Fibroblast of the conjunctiva (primary cell): ENCODE results near the gene MMAB.

ENCODE experiments used
- DNase-seq: peaks from one replicate; pipeline ENCODE4 v3.0.0-alpha.2; 2010; ENCODE audit warnings: low read depth

Gene MMAB

DNA sequence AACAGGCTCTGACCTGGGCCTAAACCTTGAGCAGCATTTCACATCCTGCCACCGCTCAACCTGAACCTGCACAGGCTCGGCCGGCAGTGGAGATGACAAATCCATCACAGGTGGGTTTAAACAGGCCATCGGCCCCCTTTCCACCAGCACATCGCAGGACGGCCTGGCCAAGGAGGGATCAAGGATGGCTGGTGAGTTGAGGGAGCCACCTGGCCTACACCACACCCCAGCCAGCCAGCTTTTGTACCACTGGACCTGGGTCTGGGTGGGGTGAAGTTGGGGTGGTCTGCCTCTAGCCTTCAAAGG lies 14.2 kb downstream of the MMAB start:
- DNase-seq = no peak

DNA sequence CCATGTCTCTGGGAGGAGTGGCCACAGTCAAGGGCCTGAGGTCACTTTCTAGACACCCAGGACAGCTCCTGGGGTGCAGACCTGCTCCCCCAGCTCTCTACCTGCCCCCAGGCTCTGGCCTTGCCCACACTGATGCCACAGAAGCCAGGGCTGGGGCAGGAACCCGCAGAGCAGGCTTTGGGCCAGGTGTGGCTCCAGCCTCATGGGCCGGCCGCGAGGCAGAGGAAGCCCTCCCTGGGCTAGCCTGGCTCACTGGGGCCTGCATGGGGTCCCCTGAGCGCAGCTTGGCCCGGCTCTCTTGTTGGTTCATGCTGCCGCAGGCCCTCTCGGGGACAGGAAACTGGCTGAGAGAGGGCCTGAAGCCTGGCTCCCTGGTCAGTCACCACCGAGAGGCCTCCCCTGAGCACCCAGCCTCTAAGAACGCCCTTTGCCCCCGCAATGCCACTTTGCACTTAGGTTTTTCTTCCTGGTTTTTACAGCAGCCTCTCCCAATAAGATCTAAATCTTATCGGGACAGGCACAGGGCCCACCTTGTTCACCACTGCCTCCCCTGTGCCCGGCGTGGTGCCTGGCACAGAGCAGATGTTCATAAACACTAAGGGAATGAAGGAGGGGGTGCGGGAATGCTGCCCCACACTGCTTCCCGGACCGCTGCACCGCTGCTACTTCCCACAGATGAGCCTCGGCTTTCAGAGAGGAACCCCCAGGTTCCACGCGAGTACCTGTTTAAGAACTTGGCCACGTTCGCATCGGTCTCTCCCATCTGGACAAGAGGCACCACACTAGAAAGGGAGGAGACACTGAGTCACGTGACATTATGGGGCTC lies 14.7 kb downstream of the MMAB start:
- DNase-seq = no peak

DNA sequence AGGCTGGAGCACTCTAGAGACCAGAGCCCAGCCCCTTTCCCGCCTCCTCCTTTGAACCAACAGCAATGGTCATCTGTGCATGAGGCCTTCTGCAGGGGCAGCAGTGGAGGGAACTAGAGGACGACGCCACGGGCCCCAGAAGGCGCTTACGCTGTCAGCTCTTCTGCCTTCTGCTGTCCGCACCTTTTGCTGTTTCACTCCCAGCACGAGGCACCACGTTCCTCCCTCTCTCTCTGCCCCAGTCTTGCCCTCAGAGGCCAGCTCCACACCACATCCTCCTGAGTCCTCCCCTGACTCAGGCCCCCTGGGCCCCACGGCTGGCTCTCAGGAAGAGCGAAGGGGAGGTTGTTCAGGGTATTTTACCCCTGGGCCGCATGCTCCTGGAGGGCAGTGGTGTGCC lies 15.5 kb downstream of the MMAB start:
- no peak for DNase-seq

DNA sequence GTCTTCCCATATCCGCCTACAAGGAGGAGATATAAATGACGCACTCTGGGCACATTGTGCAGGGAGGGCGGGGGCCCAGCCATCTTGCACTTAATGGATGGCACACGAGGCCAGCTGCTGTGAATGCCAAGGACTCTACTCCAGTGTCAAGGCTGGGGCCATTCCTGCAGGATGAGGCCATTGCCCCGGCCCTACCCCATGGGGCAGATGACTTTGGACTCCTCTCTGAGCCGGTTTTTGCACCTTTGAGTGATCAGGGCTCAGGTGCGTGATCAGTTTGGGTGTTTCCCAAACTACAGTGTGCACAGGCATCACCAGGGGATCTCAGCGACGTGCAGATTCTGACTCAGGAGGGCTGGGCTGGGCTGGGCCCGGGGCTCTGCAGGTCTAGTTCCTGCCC lies 16.1 kb downstream of the MMAB start:
- DNase-seq = no peak

- no peak for DNase-seq
These were observed 17.6 kb downstream of the MMAB start for GRCh38 chr12:109555431-109556315.

DNA sequence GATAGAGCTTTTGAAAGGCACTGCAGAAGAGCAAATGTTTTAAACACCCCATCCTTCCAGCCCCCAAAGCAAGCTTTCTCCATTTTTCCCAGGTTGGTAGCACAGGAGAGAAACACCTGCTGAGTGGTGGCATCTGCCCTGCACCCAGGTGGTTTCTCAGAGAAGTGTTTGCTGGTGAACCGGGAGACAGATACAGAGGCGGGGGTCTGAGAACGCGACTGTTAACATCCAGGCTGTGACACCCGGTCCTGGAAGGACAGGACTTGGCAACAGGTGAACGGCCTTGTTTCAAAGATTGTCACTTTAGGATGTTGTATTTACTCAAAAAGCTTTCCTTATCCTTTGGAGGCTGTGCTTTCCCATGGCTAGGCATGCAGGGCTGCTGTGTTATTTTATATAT lies 18.5 kb downstream of the MMAB start:
- no peak for DNase-seq

DNA sequence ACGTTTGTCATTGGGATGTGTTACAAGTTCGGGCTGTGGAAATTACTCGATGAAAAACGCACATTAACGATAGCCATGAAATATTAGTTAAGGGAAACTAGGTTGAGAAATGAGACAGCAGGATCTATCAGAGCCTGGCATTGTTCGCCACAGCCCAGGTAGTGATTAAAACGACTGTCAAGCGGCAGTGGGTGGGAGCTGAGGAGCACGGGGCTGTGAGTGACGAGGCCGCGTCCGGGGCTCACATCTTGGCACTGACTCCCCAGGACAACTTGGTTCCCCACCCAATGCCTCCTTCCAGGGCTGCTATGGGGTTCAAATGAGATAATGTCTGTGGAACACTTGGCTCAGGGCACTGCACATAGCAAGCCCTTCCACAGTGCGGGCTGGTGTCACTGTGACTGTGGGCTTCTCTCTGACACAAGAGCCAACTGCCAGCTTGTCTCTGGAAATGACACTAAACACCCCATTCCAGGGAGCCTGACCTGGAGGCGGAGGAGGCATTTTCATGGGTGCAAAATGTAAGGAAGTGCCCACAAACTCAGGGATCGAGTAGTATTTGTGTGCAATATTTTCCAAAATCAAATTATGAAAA lies 19.3 kb downstream of the MMAB start:
- no peak for DNase-seq

DNA sequence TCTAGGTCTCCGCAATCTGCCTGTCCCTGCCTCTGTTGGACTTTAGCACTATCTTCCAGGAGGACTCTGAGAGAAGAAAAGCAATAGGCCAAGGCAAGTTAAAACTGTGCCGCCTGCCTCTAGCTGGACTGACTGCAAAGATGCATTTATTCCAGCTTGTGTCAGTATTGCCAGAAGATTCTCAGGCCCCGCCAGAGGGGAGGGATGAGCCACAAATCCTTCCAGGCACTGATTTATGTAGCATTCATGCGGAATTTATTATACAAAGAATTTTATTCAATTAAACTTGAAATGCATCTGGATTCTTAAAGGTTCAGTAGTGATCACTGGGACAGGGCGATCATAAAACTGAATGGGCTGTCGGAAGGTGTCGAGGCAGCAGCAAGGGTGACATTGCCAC lies 19.8 kb downstream of the MMAB start:
- DNase-seq = no peak

DNA sequence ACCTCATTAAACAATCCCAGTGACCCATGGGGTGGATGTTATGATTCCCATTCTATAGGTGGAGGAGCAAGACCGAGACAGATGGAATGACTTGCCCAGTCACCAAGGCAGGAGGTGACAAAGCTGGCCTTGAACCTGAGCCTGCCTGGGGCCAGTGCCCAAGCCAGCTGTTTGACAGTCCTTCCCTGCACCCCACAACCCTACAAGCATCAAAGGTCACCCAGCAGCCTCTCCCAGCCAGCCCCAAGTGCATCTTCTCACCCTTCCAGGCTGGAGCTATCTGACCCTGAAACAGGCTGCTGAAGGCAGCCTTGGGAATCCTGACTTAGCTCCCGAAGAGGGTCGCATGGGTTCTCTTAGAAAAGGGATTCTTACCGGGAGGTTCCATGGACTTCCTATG lies 20.3 kb downstream of the MMAB start:
- DNase-seq = no peak

DNA sequence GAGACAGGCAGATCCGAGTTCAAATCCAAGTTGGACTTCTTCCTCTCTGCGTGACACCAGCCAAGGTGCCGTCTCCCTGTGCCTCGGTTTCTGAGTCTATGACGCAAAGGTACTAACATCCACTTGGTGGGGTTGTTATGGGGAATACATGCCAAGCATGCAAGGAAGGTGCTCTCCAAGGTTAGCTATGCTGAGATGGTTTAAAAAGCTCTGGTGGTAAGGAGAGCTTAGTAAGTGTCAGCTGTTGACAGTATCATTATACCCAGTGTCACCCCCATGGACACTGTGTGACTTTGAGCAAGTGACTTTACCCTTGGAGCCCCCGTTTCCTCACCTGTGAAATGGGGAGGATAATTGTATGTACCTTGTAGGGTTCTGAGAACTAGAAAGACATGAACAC lies 22.2 kb downstream of the MMAB start:
- DNase-seq = no peak

DNA sequence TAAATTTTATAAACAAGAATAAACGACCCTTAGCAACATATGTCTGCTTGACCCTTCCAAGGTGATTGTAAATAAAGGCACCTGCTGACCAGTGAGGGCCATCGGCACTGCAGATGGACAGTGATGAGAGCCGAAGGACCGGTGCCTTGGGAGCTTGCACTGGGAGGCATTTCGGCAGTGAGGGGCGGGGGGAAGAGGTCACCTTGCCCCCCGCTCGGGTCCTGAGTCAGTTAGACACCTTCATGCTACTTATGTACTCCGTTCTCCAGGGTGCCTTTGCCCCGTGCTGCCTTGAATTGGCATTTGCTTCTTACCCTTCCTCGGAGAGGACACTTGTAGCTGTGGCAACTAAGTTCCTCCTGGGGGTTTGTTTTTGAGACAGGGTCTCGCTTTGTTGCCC lies 23.0 kb downstream of the MMAB start:
- no peak for DNase-seq

- no peak for DNase-seq
These were observed 23.6 kb downstream of the MMAB start for GRCh38 chr12:109549613-109550270.

GRCh38 chr12:109548258-109548657 lies 25.0 kb downstream of the MMAB start:
- DNase-seq = no peak

- no peak for DNase-seq
These were observed 26.0 kb downstream of the MMAB start for GRCh38 chr12:109547286-109547685.

DNA sequence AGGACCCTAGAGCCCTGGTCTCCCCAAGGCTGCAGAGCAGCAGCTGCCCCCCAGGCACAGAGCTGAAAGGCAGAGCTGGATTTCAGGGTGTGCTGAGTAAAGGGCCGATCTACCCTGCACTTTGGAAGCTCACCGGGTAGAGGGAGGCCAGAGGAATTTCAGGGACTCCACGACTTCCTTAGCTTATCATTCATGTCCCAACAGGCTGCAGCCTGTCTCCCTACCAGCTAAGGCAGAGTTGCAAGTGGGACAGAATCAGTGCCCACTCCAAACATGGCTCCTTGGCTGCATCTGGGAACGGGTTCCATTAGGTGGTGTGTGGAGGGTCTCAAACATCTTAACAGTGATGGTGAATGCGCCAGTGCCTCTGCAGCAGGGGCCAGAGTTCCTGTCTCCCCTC lies 27.5 kb downstream of the MMAB start:
- no peak for DNase-seq

DNA sequence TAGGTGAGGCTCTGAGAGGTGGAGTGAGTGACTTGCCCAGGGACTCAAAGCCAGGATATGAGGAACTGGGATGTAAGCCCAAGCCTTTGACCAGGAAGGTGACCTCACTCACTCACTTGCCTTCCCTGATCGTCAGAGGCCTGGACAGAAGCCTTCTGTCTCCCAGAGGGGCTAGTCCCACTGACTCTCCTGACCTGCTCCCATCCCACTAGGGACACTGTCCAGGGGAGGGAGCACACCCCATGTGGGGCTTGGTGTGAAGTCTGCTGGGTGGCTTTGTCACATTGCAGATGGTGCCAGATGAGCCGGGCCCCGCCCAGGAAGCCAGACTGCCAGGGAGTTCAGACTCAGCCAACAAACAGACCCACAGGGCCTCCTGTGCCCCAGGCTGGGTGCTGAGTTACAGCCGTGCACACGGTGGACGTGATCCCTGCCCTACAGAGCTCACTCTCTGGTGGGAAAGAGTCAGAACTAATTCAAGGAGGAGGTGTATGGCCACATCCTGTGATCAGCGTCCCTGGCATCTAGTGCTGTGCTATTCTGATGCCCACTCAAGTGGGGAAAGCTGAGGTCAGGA lies 28.3 kb downstream of the MMAB start:
- DNase-seq = no peak

DNA sequence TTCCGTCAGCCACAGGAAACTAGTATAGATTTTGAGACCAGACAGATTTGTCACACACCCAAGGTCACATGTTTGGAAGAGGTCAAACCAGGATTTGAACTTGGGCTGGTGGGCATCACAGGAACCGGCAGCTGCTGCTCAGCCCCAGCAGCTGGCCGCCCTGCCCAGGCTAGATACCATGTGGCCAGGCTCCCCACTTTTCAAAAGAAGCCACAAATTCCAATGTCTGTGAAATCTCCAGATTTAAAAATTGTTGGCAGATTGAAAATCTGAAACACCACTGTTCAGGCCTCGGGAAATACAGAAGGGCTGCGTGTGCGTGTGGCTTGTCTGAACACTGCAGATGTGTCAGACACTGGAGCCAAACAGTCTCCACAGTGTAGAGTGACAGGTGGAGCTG lies 30.4 kb downstream of the MMAB start:
- DNase-seq = no peak

GRCh38 chr12:109542014-109542413 lies 31.3 kb downstream of the MMAB start:
- no peak for DNase-seq

- DNase-seq = no peak
These were observed 31.9 kb downstream of the MMAB start for GRCh38 chr12:109541413-109541726.

- DNase-seq = no peak
These were observed 32.5 kb downstream of the MMAB start for GRCh38 chr12:109540526-109541412.

GRCh38 chr12:109539508-109539907 lies 33.8 kb downstream of the MMAB start:
- no peak for DNase-seq
